ENCODE measurements around the gene SHC2.

SHC2 gene

GRCh38 chr19:447064-447426, 13.8 kb downstream of the SHC2 start:
- no peaks in the 10 kb centered on the region for H3K9me3 ChIP-seq (ENCODE audit: control insufficient read depth, low read length)

DNA sequence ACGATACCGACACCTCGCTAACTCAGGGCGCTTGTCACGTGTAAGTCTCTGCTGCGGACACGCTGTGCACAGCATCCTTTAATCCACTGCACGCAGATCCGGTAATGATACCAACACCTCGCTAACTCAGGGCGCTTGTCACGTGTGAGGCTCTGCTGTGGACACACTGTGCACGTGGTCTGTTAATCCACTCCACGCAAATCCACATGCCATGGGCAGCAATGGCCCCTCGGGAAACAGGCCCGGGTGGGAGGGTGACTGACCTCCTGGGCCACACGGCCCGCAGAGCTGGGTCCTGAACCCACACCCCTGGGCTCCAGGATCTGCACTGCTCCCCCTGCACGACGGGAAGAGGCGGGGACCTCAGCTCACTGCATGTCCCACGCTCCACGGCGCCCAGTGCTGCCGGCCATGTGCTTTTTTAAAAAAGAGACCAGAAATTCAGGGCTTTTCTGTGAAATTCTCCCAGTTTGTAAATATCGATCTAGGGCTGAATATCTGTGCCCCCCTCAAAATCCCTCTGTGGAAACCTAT, 16.1 kb downstream of the SHC2 start:
- Histone ChIP-seq H3K4me1 (ENCODE audit: control insufficient read depth, insufficient read depth, low read length, poor library complexity, severe bottlenecking) (no peaks in the 10 kb centered on the region), H3K27ac (ENCODE audit: insufficient read depth, low read length, poor library complexity, severe bottlenecking) (no peak overlapping the region), H3K4me3 (ENCODE audit: insufficient read depth, low read depth, low read length, poor library complexity, severe bottlenecking) (no peak overlapping the region), H3K9me3 (ENCODE audit: control insufficient read depth, low read length) (no peaks in the 10 kb centered on the region), H3K36me3 (ENCODE audit: control insufficient read depth, insufficient read depth, low read length) (no peaks in the 10 kb centered on the region), H3K27me3 (replicated peaks; ENCODE audit: control insufficient read depth, insufficient read depth, low read length, poor library complexity, severe bottlenecking) (no peaks in the 10 kb centered on the region)
- DNase-seq, result no peak

More at GRCh38 chr19:447064-447426, 13.8 kb downstream of the SHC2 start:
- no peak overlapping the region for H3K27ac ChIP-seq (ENCODE audit: insufficient read depth, low read length, poor library complexity, severe bottlenecking)
- H3K36me3 ChIP-seq (ENCODE audit: control insufficient read depth, insufficient read depth, low read length), result no peaks in the 10 kb centered on the region
- no peak overlapping the region for H3K4me3 ChIP-seq (ENCODE audit: insufficient read depth, low read depth, low read length, poor library complexity, severe bottlenecking)
- H3K27me3 ChIP-seq (replicated peaks; ENCODE audit: control insufficient read depth, insufficient read depth, low read length, poor library complexity, severe bottlenecking), result no peaks in the 10 kb centered on the region
- DNase-seq, result no peak
- no peaks in the 10 kb centered on the region for H3K4me1 ChIP-seq (ENCODE audit: control insufficient read depth, insufficient read depth, low read length, poor library complexity, severe bottlenecking)

- DNase-seq, result no peak
Observed at GRCh38 chr19:443005-443404, 17.8 kb downstream of the SHC2 start.

DNA sequence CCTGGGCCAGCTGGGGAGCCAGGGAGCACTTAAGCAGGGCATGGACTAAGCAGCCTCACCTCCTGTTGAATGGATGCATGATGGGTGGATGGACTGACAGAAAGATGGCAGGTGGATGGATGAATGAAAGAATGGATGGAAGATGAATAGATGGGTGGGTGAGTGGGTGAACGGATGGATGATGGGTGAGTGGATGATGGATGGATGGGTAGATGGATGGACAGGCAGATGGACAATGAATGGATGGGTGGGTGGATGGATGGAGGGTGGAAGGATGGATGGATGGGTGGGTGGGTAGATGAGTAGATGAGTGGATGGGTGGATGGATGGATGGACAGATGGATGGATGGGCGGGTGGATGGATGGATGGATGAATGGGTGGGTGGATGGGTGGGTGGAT, 18.7 kb downstream of the SHC2 start:
- Histone ChIP-seq H3K9me3 (ENCODE audit: control insufficient read depth, low read length) (no peaks in the 10 kb centered on the region), H3K4me1 (ENCODE audit: control insufficient read depth, insufficient read depth, low read length, poor library complexity, severe bottlenecking) (no peaks in the 10 kb centered on the region), H3K36me3 (ENCODE audit: control insufficient read depth, insufficient read depth, low read length) (no peaks in the 10 kb centered on the region), H3K27me3 (replicated peaks; ENCODE audit: control insufficient read depth, insufficient read depth, low read length, poor library complexity, severe bottlenecking) (no peaks in the 10 kb centered on the region), H3K27ac (ENCODE audit: insufficient read depth, low read length, poor library complexity, severe bottlenecking) (no peak overlapping the region), H3K4me3 (ENCODE audit: insufficient read depth, low read depth, low read length, poor library complexity, severe bottlenecking) (no peak overlapping the region)
- DNase-seq, result no peak

More at GRCh38 chr19:443005-443404, 17.8 kb downstream of the SHC2 start:
- Histone ChIP-seq H3K4me1 (ENCODE audit: control insufficient read depth, insufficient read depth, low read length, poor library complexity, severe bottlenecking) (no peaks in the 10 kb centered on the region), H3K27me3 (replicated peaks; ENCODE audit: control insufficient read depth, insufficient read depth, low read length, poor library complexity, severe bottlenecking) (no peaks in the 10 kb centered on the region), H3K27ac (ENCODE audit: insufficient read depth, low read length, poor library complexity, severe bottlenecking) (no peak overlapping the region), H3K36me3 (ENCODE audit: control insufficient read depth, insufficient read depth, low read length) (no peaks in the 10 kb centered on the region), H3K4me3 (ENCODE audit: insufficient read depth, low read depth, low read length, poor library complexity, severe bottlenecking) (no peak overlapping the region), H3K9me3 (ENCODE audit: control insufficient read depth, low read length) (no peaks in the 10 kb centered on the region)

- H3K27ac ChIP-seq (ENCODE audit: insufficient read depth, low read length, poor library complexity, severe bottlenecking), result no peak overlapping the region
- DNase-seq, result no peak
- no peaks in the 10 kb centered on the region for H3K9me3 ChIP-seq (ENCODE audit: control insufficient read depth, low read length)
- no peaks in the 10 kb centered on the region for H3K4me1 ChIP-seq (ENCODE audit: control insufficient read depth, insufficient read depth, low read length, poor library complexity, severe bottlenecking)
- no peaks in the 10 kb centered on the region for H3K36me3 ChIP-seq (ENCODE audit: control insufficient read depth, insufficient read depth, low read length)
- H3K4me3 ChIP-seq (ENCODE audit: insufficient read depth, low read depth, low read length, poor library complexity, severe bottlenecking), result no peak overlapping the region
- H3K27me3 ChIP-seq (replicated peaks; ENCODE audit: control insufficient read depth, insufficient read depth, low read length, poor library complexity, severe bottlenecking), result no peaks in the 10 kb centered on the region
Observed at GRCh38 chr19:441213-441836, 19.5 kb downstream of the SHC2 start.

- DNase-seq, result no peak
- H3K9me3 ChIP-seq (ENCODE audit: control insufficient read depth, low read length), result no peaks in the 10 kb centered on the region
Observed at GRCh38 chr19:440391-441212, 20.2 kb downstream of the SHC2 start.

GRCh38 chr19:439167-439900, 21.5 kb downstream of the SHC2 start:
- Histone ChIP-seq H3K27me3 (replicated peaks; ENCODE audit: control insufficient read depth, insufficient read depth, low read length, poor library complexity, severe bottlenecking) (no peaks in the 10 kb centered on the region), H3K4me1 (ENCODE audit: control insufficient read depth, insufficient read depth, low read length, poor library complexity, severe bottlenecking) (no peaks in the 10 kb centered on the region), H3K36me3 (ENCODE audit: control insufficient read depth, insufficient read depth, low read length) (no peaks in the 10 kb centered on the region), H3K27ac (ENCODE audit: insufficient read depth, low read length, poor library complexity, severe bottlenecking) (no peak overlapping the region), H3K4me3 (ENCODE audit: insufficient read depth, low read depth, low read length, poor library complexity, severe bottlenecking) (no peak overlapping the region), H3K9me3 (ENCODE audit: control insufficient read depth, low read length) (no peaks in the 10 kb centered on the region)
- DNase-seq, result no peak

More at GRCh38 chr19:440391-441212, 20.2 kb downstream of the SHC2 start:
- H3K27me3 ChIP-seq (replicated peaks; ENCODE audit: control insufficient read depth, insufficient read depth, low read length, poor library complexity, severe bottlenecking), result no peaks in the 10 kb centered on the region
- no peaks in the 10 kb centered on the region for H3K4me1 ChIP-seq (ENCODE audit: control insufficient read depth, insufficient read depth, low read length, poor library complexity, severe bottlenecking)
- H3K27ac ChIP-seq (ENCODE audit: insufficient read depth, low read length, poor library complexity, severe bottlenecking), result no peak overlapping the region
- no peaks in the 10 kb centered on the region for H3K36me3 ChIP-seq (ENCODE audit: control insufficient read depth, insufficient read depth, low read length)
- no peak overlapping the region for H3K4me3 ChIP-seq (ENCODE audit: insufficient read depth, low read depth, low read length, poor library complexity, severe bottlenecking)

- Histone ChIP-seq H3K4me3 (ENCODE audit: insufficient read depth, low read depth, low read length, poor library complexity, severe bottlenecking) (no peak overlapping the region), H3K4me1 (ENCODE audit: control insufficient read depth, insufficient read depth, low read length, poor library complexity, severe bottlenecking) (no peaks in the 10 kb centered on the region), H3K9me3 (ENCODE audit: control insufficient read depth, low read length) (no peaks in the 10 kb centered on the region), H3K27me3 (replicated peaks; ENCODE audit: control insufficient read depth, insufficient read depth, low read length, poor library complexity, severe bottlenecking) (no peaks in the 10 kb centered on the region), H3K27ac (ENCODE audit: insufficient read depth, low read length, poor library complexity, severe bottlenecking) (no peak overlapping the region), H3K36me3 (ENCODE audit: control insufficient read depth, insufficient read depth, low read length) (no peaks in the 10 kb centered on the region)
- no peak for DNase-seq
Observed at GRCh38 chr19:438416-438958, 22.3 kb downstream of the SHC2 start.

DNA sequence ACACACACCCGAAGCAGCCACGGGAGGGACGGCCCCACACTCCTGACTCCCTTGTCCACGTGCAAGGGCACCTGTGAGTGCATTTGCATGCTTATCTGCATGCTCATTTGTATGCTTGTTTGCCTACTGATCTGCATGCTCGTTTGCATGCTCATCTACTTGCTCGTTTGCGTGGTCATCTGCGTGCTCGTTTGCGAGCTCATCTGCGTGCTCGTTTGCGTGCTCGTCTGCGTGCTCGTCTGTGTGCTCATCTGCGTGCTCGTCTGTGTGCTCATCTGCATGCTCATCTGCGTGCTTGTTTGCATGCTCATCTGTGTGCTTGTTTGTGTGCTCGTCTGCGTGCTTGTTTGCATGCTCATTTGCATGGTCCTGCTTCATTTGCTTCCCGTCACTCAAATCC, 23.8 kb downstream of the SHC2 start:
- Histone ChIP-seq H3K4me1 (ENCODE audit: control insufficient read depth, insufficient read depth, low read length, poor library complexity, severe bottlenecking) (no peaks in the 10 kb centered on the region), H3K27me3 (replicated peaks; ENCODE audit: control insufficient read depth, insufficient read depth, low read length, poor library complexity, severe bottlenecking) (no peaks in the 10 kb centered on the region), H3K4me3 (ENCODE audit: insufficient read depth, low read depth, low read length, poor library complexity, severe bottlenecking) (no peak overlapping the region)

More for the DNA sequence above, 23.8 kb downstream of the SHC2 start:
- Histone ChIP-seq H3K27ac (ENCODE audit: insufficient read depth, low read length, poor library complexity, severe bottlenecking) (no peak overlapping the region), H3K36me3 (ENCODE audit: control insufficient read depth, insufficient read depth, low read length) (no peaks in the 10 kb centered on the region), H3K9me3 (ENCODE audit: control insufficient read depth, low read length) (no peaks in the 10 kb centered on the region)
- no peak for DNase-seq
